Left lung (tissue), 10 donors: ENCODE results near the gene BARX2. TPM values are rescaled to one million over a fixed set of nuclear protein-coding genes. Genes with fewer than 3 reads are reported as not detected.

Experiments used
- ATAC-seq: fragments of 200-7000 bp; cut with Tn5 transposase; one replicate; pipeline ENCODE4 v1.9.1; 2020; ENCODE audit warnings: moderate library complexity
- DNase-seq, 4 donors: peaks; one replicate each; pipeline ENCODE4 v3.0.0-alpha.2; 2013 to 2020
- H3K27ac ChIP-seq, 2 donors: fragments of 200-600 bp; sonication (generic) in 1 of 2; one replicate each; pipeline versions ENCODE4 v1.5.0 to v1.8.0; 2020 to 2021
- H3K27me3 ChIP-seq, 2 donors: fragments of 200-600 bp; sonication (generic) in 1 of 2; one replicate each; pipeline versions ENCODE4 v1.5.0 to v1.8.0; 2020 to 2021
- H3K36me3 ChIP-seq, 2 donors: fragments of 200-600 bp; sonication (generic) in 1 of 2; one replicate each; pipeline versions ENCODE4 v1.5.0 to v1.8.0; 2020 to 2021
- H3K4me1 ChIP-seq, 2 donors: fragments of 200-600 bp; one replicate each; pipeline ENCODE4 v1.8.0; 2021
- H3K4me3 ChIP-seq, 2 donors: fragments of 200-600 bp; sonication (generic) in 1 of 2; one replicate each; pipeline versions ENCODE4 v1.5.0 to v1.8.0; 2020 to 2021; ENCODE audit warnings: mild to moderate bottlenecking in 1 of 2
- H3K9me3 ChIP-seq, 2 donors: fragments of 200-600 bp; sonication (generic) in 1 of 2; one replicate each; pipeline versions ENCODE4 v1.5.0 to v1.8.0; 2020 to 2021
- CTCF ChIP-seq, 2 donors: fragments of 200-600 bp; sonication (generic) in 1 of 2; IDR thresholded peaks; one replicate each; pipeline versions ENCODE4 v1.5.0 to v1.8.0; 2021; ENCODE audit warnings: antibody characterized with exemption in 2 of 2
- intact Hi-C, 2 donors: fragments of 100-400 bp; cut with DNase I; formaldehyde crosslinking; loops; one replicate each; pipeline versions ENCODE4 v1.11.2 to v1.14.2; 2022
- polyA plus RNA-seq, 6 donors: library from polyadenylated mRNA; unstranded; fragments of 120-200 nt; gene quantifications; one replicate each; pipeline ENCODE4 v1.2.1, GENCODE V29; 2013; ENCODE audit not compliant: insufficient read length in 6 of 6
- total RNA-seq, 2 donors: library from RNA; stranded (reverse); fragmentation: NEBNext Ultra II Directional; extraction: Animal tissue kit (Norgen Biotek cat#: 25700); gene quantifications; one replicate each; pipeline ENCODE4 v1.2.1, GENCODE V29; 2021
- donor health status: DM: no; HTN: yes; CAD: no.
- donor health status: DM: no; HTN: no; CAD: no.

Gene BARX2
- total and polyA plus RNA-seq, 8 donors: 0.10 to 0.51 (median 0.26) TPM

DNA sequence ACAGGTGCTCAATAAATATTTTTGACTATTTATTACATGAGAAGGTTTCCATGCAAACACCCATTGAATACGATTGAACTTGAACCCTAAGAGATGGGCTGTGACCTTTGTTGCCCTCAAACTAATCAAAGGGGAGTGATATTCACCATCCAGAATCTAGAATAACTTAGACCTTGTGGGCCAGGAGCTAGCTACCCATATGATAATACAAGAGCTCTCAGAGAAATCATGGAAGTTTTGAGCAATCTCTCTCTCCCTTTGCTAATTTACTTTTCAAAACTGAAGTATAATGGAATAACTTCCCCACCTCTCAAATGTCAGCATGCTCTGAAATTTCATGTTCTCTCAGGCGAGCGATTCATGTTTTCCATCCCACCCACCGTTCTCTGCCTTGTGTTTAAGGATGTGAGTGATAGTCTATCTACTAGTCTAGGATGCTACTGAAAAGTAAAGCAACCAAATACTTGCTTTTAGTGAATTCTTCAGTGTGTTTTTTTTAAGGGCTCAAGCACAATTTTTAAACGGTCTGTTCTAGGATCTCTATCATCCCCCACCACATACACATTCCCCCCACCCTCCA lies 33.3 kb downstream of the BARX2 start:
- no peaks in the 10 kb centered on the region for H3K9me3 ChIP-seq
- no peak overlapping the region for H3K27ac ChIP-seq
- DNase-seq (no peak), ATAC-seq (no peak)
- no peaks in the 10 kb centered on the region for H3K4me1 ChIP-seq
- TF ChIP-seq CTCF (IDR thresholded peaks at IDR 0.05): no peak
- no peaks in the 10 kb centered on the region for H3K36me3 ChIP-seq
- H3K27me3 ChIP-seq: peaks cover 0 to 4% of the 10 kb centered on the region in 2 donors
- intact Hi-C loops: no loop called here
- H3K4me3 ChIP-seq: no peak overlapping the region

- H3K4me3 ChIP-seq: no peak overlapping the region
- DNase-seq: no peak
- H3K27ac ChIP-seq: no peak overlapping the region
- peaks cover 0 to 4% of the 10 kb centered on the region in 2 donors for H3K27me3 ChIP-seq
- no peaks in the 10 kb centered on the region for H3K4me1 ChIP-seq
- no peaks in the 10 kb centered on the region for H3K9me3 ChIP-seq
- TF ChIP-seq CTCF (IDR thresholded peaks at IDR 0.05): no peak
- ATAC-seq: no peak
- intact Hi-C loops: no loop called here
- no peaks in the 10 kb centered on the region for H3K36me3 ChIP-seq
Measured at GRCh38 chr11:129410395-129410960, 34.8 kb downstream of the BARX2 start.

- no peaks in the 10 kb centered on the region for H3K4me1 ChIP-seq
- H3K4me3 ChIP-seq: no peak overlapping the region
- H3K27me3 ChIP-seq: peaks cover 0 to under 1% of the 10 kb centered on the region in 2 donors
- no peak for ATAC-seq
- no peak overlapping the region for H3K27ac ChIP-seq
- no peak for TF ChIP-seq CTCF (IDR thresholded peaks at IDR 0.05)
- no peaks in the 10 kb centered on the region for H3K9me3 ChIP-seq
- intact Hi-C loops: no loop called here
- no peak for DNase-seq
- H3K36me3 ChIP-seq: no peaks in the 10 kb centered on the region
Measured at GRCh38 chr11:129412494-129412893, 36.8 kb downstream of the BARX2 start.

- ATAC-seq (no peak), DNase-seq (no peak)
- no peak for TF ChIP-seq CTCF (IDR thresholded peaks at IDR 0.05)
- H3K36me3 ChIP-seq: no peaks in the 10 kb centered on the region
- no peaks in the 10 kb centered on the region for H3K4me1 ChIP-seq
- intact Hi-C loops: no loop called here
- no peaks in the 10 kb centered on the region for H3K27me3 ChIP-seq
- H3K4me3 ChIP-seq: no peak overlapping the region
- H3K9me3 ChIP-seq: no peaks in the 10 kb centered on the region
- no peak overlapping the region for H3K27ac ChIP-seq
Measured at GRCh38 chr11:129414144-129414872, 38.7 kb downstream of the BARX2 start.

- intact Hi-C loops: no loop called here
- Histone ChIP-seq H3K4me3 (no peak overlapping the region), H3K27ac (no peak overlapping the region), H3K9me3 (no peaks in the 10 kb centered on the region), H3K36me3 (no peaks in the 10 kb centered on the region), H3K27me3 (no peaks in the 10 kb centered on the region), H3K4me1 (no peaks in the 10 kb centered on the region)
- peak; percentile 73 for ATAC-seq
- no peak for DNase-seq
- no peak for TF ChIP-seq CTCF (IDR thresholded peaks at IDR 0.05)
Measured at GRCh38 chr11:129416080-129416820, 40.6 kb downstream of the BARX2 start.
